ENCODE results near the gene IL22RA2.

IL22RA2 gene

GRCh38 chr6:137172734-137173431 is 561 bp downstream of the IL22RA2 start (continued):
- TF ChIP-seq, protein P1, sequence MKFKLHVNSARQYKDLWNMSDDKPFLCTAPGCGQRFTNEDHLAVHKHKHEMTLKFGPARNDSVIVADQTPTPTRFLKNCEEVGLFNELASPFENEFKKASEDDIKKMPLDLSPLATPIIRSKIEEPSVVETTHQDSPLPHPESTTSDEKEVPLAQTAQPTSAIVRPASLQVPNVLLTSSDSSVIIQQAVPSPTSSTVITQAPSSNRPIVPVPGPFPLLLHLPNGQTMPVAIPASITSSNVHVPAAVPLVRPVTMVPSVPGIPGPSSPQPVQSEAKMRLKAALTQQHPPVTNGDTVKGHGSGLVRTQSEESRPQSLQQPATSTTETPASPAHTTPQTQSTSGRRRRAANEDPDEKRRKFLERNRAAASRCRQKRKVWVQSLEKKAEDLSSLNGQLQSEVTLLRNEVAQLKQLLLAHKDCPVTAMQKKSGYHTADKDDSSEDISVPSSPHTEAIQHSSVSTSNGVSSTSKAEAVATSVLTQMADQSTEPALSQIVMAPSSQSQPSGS (tag by site-specific recombination; IDR thresholded peaks at IDR 0.05; ENCODE audit: low read depth), result no peak
- TF ChIP-seq ZNF580 (tag by site-specific recombination; IDR thresholded peaks at IDR 0.05) (no peak), ZNF654 (tag by site-specific recombination; IDR thresholded peaks at IDR 0.05; ENCODE audit: low read depth) (no peak), SETDB1 (IDR thresholded peaks at IDR 0.05; ENCODE audit: insufficient read length, low read length) (no peak)

GRCh38 chr6:137171824-137172733 is 1.4 kb downstream of the IL22RA2 start:
- H3K36me3 ChIP-seq (ENCODE audit: control insufficient read depth in 2 of 2, insufficient read depth in 1 of 2, low read length in 2 of 2), result no peaks in the 10 kb centered on the region
- CTCF ChIA-PET, result interaction anchor here (0.5 to 0.7 kb wide), 3 partner anchors 26 to 201 kb away, joined by 3 to 5 read pairs (median 3); no protein-coding TSS in a partner anchor
- H3K9me3 ChIP-seq (ENCODE audit: control insufficient read depth, insufficient read depth, low read depth, low read length), result no peaks in the 10 kb centered on the region
- H3K4me3 ChIP-seq (ENCODE audit: low read depth, low read length), result no peak overlapping the region
- no peak overlapping the region for H3K27ac ChIP-seq (ENCODE audit: extremely low read depth, low read depth, low read length)
- no peaks in the 10 kb centered on the region for H3K4me1 ChIP-seq (ENCODE audit: control insufficient read depth, insufficient read depth, low read length)
- POLR2A ChIA-PET, result no interaction called here
- TF ChIP-seq ZNF146 (tag by site-specific recombination; IDR thresholded peaks at IDR 0.05), result no peak
- TF ChIP-seq ZNF843 (tag by site-specific recombination; IDR thresholded peaks at IDR 0.05), result no peak
- TF ChIP-seq, protein P2, sequence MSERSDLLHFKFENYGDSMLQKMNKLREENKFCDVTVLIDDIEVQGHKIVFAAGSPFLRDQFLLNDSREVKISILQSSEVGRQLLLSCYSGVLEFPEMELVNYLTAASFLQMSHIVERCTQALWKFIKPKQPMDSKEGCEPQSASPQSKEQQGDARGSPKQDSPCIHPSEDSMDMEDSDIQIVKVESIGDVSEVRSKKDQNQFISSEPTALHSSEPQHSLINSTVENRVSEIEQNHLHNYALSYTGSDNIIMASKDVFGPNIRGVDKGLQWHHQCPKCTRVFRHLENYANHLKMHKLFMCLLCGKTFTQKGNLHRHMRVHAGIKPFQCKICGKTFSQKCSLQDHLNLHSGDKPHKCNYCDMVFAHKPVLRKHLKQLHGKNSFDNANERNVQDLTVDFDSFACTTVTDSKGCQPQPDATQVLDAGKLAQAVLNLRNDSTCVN (tag by site-specific recombination; optimal IDR thresholded peaks at IDR 0.05), result no peak
- no peak for TF ChIP-seq ZNF664 (tag by site-specific recombination; IDR thresholded peaks at IDR 0.05)

DNA sequence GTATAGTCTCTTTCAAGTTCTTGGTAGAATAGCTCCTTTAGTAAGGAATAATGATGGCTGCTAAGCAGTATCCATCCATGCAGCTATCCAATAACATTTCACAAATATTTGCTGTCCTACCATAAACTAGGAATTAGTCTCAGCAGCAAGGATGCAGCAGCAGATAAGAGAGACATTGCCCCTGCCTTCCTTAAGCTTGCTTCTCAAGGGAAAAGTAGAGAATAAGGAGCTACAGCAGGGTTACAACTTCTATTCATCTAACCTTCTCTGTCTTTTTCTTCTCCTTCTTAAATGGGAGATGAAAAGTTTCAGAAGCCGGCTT is 2.4 kb downstream of the IL22RA2 start:
- TF ChIP-seq ZNF544 (tag by site-specific recombination; IDR thresholded peaks at IDR 0.05) (no peak), ZNF530 (tag by site-specific recombination; IDR thresholded peaks at IDR 0.05; ENCODE audit: low read depth) (no peak), INSM2 (tag by site-specific recombination; IDR thresholded peaks at IDR 0.05) (no peak), ZNF24 (tag by site-specific recombination; IDR thresholded peaks at IDR 0.05) (no peak), ZNF776 (tag by site-specific recombination; IDR thresholded peaks at IDR 0.05; ENCODE audit: borderline replicate concordance) (no peak), ZBTB11 (tag by site-specific recombination; conservative IDR thresholded peaks at IDR 0.05; ENCODE audit: low read depth) (no peak), ZNF211 (tag by site-specific recombination; IDR thresholded peaks at IDR 0.05; ENCODE audit: low read depth) (no peak), ZNF23 (tag by site-specific recombination; IDR thresholded peaks at IDR 0.05; ENCODE audit: borderline replicate concordance) (no peak)
- H3K4me1 ChIP-seq (ENCODE audit: control insufficient read depth, insufficient read depth, low read length), result no peaks in the 10 kb centered on the region
- no peaks in the 10 kb centered on the region for H3K36me3 ChIP-seq (ENCODE audit: control insufficient read depth in 2 of 2, insufficient read depth in 1 of 2, low read length in 2 of 2)
- no peaks in the 10 kb centered on the region for H3K9me3 ChIP-seq (ENCODE audit: control insufficient read depth, insufficient read depth, low read depth, low read length)
- ChIA-PET POLR2A (no interaction called here), CTCF (interaction anchor here (0.7 kb wide), 2 partner anchors 8 to 200 kb away, joined by 3 read pairs; no protein-coding TSS in a partner anchor)
- H3K4me3 ChIP-seq (ENCODE audit: low read depth, low read length), result no peak overlapping the region
- H3K27ac ChIP-seq (ENCODE audit: extremely low read depth, low read depth, low read length), result no peak overlapping the region
